Type B pancreatic cell (in vitro differentiated cells): ENCODE results near the gene RPS6KA5. TPM values are rescaled to one million over a fixed set of nuclear protein-coding genes. Genes with fewer than 3 reads are reported as not detected.
"Not testable (repeated sequence)": the region's sequence is repeated elsewhere in the genome, so short reads cannot be mapped to it uniquely, and the experiment has no call there.

Source experiments
- DNase-seq: peaks from one replicate; pipeline ENCODE4 v3.0.0; 2021; ENCODE audit warnings: mixed read lengths; ENCODE audit not compliant: unreplicated experiment; ENCODE audit errors: extremely low spot score
- H3K27ac Mint-ChIP-seq: 2 replicates; pipeline ENCODE4 v1.8.0; 2021; ENCODE audit warnings: mild to moderate bottlenecking, mixed read lengths
- H3K27me3 Mint-ChIP-seq: 2 replicates; pipeline ENCODE4 v1.8.0; 2021; ENCODE audit warnings: mixed read lengths
- H3K36me3 Mint-ChIP-seq: 2 replicates; pipeline ENCODE4 v1.8.0; 2021; ENCODE audit warnings: mixed read lengths
- H3K4me1 Mint-ChIP-seq: one replicate; pipeline ENCODE4 v1.8.0; 2021; ENCODE audit warnings: mixed read lengths; ENCODE audit not compliant: unreplicated experiment
- H3K4me3 Mint-ChIP-seq: 2 replicates; pipeline ENCODE4 v1.8.0; 2021; ENCODE audit warnings: mild to moderate bottlenecking, mixed read lengths
- H3K9me3 Mint-ChIP-seq: 2 replicates; pipeline ENCODE4 v1.8.0; 2021; ENCODE audit warnings: mixed read lengths
- total RNA-seq: library from RNA; stranded (reverse); gene quantifications from 2 replicates; pipeline ENCODE4 v1.2.1, GENCODE V29; 2021; ENCODE audit warnings: low replicate concordance
- TF ChIP-seq, protein P1 (sequence below): fragments of 200-600 bp; sonication (generic); conservative IDR thresholded peaks from 2 replicates; pipeline ENCODE4 v1.5.0; 2021; ENCODE audit warnings: antibody characterized with exemption, mild to moderate bottlenecking

RPS6KA5 gene
- total RNA-seq, 1 donor from 2014 or later: 7.4 TPM

- peaks cover 3% of the 10 kb centered on the region for H3K27me3 Mint-ChIP-seq
- no peak overlapping the region for H3K4me3 Mint-ChIP-seq
- no peaks in the 10 kb centered on the region for H3K9me3 Mint-ChIP-seq
- no peaks in the 10 kb centered on the region for H3K4me1 Mint-ChIP-seq
- DNase-seq: no peak
- no peak overlapping the region for H3K27ac Mint-ChIP-seq
- TF ChIP-seq, protein P1, sequence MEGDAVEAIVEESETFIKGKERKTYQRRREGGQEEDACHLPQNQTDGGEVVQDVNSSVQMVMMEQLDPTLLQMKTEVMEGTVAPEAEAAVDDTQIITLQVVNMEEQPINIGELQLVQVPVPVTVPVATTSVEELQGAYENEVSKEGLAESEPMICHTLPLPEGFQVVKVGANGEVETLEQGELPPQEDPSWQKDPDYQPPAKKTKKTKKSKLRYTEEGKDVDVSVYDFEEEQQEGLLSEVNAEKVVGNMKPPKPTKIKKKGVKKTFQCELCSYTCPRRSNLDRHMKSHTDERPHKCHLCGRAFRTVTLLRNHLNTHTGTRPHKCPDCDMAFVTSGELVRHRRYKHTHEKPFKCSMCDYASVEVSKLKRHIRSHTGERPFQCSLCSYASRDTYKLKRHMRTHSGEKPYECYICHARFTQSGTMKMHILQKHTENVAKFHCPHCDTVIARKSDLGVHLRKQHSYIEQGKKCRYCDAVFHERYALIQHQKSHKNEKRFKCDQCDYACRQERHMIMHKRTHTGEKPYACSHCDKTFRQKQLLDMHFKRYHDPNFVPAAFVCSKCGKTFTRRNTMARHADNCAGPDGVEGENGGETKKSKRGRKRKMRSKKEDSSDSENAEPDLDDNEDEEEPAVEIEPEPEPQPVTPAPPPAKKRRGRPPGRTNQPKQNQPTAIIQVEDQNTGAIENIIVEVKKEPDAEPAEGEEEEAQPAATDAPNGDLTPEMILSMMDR: no peak
- H3K36me3 Mint-ChIP-seq: no peaks in the 10 kb centered on the region
Observed at GRCh38 chr14:91095178-91095577, 34.7 kb upstream of the RPS6KA5 start.

DNA sequence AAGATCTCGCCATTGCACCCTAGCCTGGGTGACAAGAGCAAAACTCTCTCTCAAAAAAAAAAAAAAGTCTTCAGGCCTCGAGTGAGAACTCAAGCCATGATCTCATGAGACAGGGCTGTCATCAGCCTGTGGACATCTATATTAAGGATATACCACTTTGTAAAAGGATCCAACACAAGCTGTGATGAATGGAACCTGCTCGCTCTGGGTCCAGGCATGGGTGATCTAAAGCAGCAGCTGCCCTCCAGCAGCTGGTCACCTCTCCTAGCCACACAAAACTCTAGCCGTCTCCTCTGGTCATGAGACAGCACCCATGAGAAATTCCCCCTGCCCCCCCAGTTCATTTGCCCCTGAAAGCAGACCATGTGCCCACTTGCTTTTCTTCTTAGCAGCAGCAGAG lies 34.3 kb upstream of the RPS6KA5 start:
- Mint-ChIP-seq H3K36me3 (no peaks in the 10 kb centered on the region), H3K27ac (no peak overlapping the region), H3K4me1 (no peaks in the 10 kb centered on the region), H3K27me3 (peaks cover 3% of the 10 kb centered on the region), H3K4me3 (no peak overlapping the region), H3K9me3 (no peaks in the 10 kb centered on the region)
- DNase-seq: no peak
- TF ChIP-seq, protein P1: no peak

GRCh38 chr14:91093743-91094472 lies 33.5 kb upstream of the RPS6KA5 start:
- not testable (repeated sequence) for H3K27ac Mint-ChIP-seq, H3K9me3 Mint-ChIP-seq, H3K4me3 Mint-ChIP-seq, H3K4me1 Mint-ChIP-seq, H3K27me3 Mint-ChIP-seq, DNase-seq, H3K36me3 Mint-ChIP-seq

GRCh38 chr14:91092073-91092472 lies 31.6 kb upstream of the RPS6KA5 start:
- no peak overlapping the region for H3K4me3 Mint-ChIP-seq
- H3K27me3 Mint-ChIP-seq: peaks cover 3% of the 10 kb centered on the region
- peaks cover 10% of the 10 kb centered on the region for H3K4me1 Mint-ChIP-seq
- H3K36me3 Mint-ChIP-seq: no peaks in the 10 kb centered on the region
- H3K9me3 Mint-ChIP-seq: peaks cover 5% of the 10 kb centered on the region
- DNase-seq: no peak
- TF ChIP-seq, protein P1: no peak
- no peak overlapping the region for H3K27ac Mint-ChIP-seq

DNA sequence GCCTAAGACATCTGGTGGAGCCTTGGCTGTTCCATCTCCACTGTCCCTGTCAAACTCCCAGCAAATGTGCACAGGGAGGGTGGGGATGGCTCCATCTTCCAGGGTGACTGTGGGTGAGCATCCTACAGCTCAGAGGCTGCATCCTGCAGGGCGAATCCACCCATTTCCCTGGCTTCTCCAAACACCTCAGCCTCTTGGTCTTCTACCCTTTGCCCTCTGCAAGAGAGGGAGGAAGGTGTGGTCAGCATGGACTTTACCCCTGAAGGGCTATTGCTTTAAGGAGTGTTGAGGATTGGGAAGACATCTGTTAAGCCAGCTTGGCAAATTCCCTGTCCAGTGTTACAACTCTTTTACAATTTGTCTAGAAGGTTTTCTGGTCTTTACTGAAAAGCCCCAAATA lies 30.3 kb upstream of the RPS6KA5 start:
- H3K27ac Mint-ChIP-seq: no peak overlapping the region
- peaks cover under 1% of the 10 kb centered on the region for H3K27me3 Mint-ChIP-seq
- no peak overlapping the region for H3K4me3 Mint-ChIP-seq
- H3K36me3 Mint-ChIP-seq: no peaks in the 10 kb centered on the region
- peaks cover 5% of the 10 kb centered on the region for H3K9me3 Mint-ChIP-seq
- no peak for DNase-seq
- TF ChIP-seq, protein P1: no peak
- H3K4me1 Mint-ChIP-seq: peaks cover 10% of the 10 kb centered on the region

- Mint-ChIP-seq H3K36me3 (no peaks in the 10 kb centered on the region), H3K4me3 (no peak overlapping the region), H3K4me1 (peaks cover 10% of the 10 kb centered on the region), H3K27me3 (no peaks in the 10 kb centered on the region), H3K9me3 (peaks cover 5% of the 10 kb centered on the region), H3K27ac (no peak overlapping the region)
- TF ChIP-seq, protein P1: no peak
- no peak for DNase-seq
Observed at GRCh38 chr14:91089958-91090535, 29.6 kb upstream of the RPS6KA5 start.
